SU-DHL-6 (cell line): ENCODE data around the gene ZGPAT.

Source experiments
- EZH2phosphoT487 ChIP-seq: fragments of 200-600 bp; sonication (generic), shearing (Covaris generic); conservative IDR thresholded peaks from 2 replicates; pipeline ENCODE4 v1.6.1; 2018; ENCODE audit warnings: mild to moderate bottlenecking, antibody characterized with exemption, low read length, moderate library complexity, mixed read lengths
- TF ChIP-seq, protein P1 (sequence below): fragments of 200-600 bp; sonication (generic); IDR thresholded peaks from one replicate; pipeline ENCODE4 v1.5.1; 2017; ENCODE audit warnings: antibody characterized with exemption, mild to moderate bottlenecking, low read length, moderate library complexity; ENCODE audit not compliant: insufficient read depth, poor library complexity, severe bottlenecking

DNA sequence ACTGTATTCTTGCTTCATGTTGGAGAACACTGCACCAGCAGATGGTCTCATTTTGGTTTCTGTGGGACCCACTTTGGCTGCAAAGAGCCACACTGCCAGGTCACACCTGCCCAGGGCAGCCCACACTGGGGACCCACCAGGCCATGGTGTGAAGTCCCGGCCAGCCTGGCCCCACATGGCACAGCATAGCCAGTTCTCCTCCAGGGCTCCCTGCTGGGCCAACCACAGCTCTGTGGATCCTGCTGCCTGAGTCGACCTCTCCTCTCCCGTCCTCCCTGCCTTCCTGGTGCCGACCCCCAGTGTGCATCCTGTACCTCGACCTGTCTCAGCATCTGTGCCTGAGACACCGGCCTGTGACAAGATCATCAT, 3.1 kb upstream of the ZGPAT start:
- TF ChIP-seq, protein P1, sequence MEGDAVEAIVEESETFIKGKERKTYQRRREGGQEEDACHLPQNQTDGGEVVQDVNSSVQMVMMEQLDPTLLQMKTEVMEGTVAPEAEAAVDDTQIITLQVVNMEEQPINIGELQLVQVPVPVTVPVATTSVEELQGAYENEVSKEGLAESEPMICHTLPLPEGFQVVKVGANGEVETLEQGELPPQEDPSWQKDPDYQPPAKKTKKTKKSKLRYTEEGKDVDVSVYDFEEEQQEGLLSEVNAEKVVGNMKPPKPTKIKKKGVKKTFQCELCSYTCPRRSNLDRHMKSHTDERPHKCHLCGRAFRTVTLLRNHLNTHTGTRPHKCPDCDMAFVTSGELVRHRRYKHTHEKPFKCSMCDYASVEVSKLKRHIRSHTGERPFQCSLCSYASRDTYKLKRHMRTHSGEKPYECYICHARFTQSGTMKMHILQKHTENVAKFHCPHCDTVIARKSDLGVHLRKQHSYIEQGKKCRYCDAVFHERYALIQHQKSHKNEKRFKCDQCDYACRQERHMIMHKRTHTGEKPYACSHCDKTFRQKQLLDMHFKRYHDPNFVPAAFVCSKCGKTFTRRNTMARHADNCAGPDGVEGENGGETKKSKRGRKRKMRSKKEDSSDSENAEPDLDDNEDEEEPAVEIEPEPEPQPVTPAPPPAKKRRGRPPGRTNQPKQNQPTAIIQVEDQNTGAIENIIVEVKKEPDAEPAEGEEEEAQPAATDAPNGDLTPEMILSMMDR: no peak
- TF ChIP-seq EZH2phosphoT487: no peak
